ENCODE measurements around the gene NOTCH4. TPM values are rescaled to one million over a fixed set of nuclear protein-coding genes. Genes with fewer than 3 reads are reported as not detected.
"Not testable (repeated sequence)": the region's sequence is repeated elsewhere in the genome, so short reads cannot be mapped to it uniquely, and the experiment has no call there.

NOTCH4 gene
- polyA plus RNA-seq, 1 donor from 2014 or later, result 4.9 TPM

DNA sequence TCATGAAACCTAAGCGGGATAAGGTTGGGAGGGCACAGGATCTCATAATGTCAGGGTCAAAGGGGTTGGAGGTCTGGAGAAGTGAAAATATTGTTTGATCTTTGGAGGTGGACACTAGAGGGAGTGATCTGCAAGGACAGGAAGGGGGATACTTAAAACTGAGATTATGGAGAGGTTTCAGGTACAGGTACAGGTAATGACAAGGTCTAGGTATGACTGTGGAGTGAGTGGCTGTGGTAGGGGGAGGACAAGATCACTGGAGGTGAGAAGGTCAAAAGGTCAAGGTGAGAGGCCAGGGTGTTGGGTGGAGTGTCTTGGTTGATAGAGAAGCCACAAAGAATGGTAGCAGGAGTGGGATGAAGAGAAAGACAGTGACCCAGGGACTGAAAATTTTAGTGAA, 16.8 kb upstream of the NOTCH4 start:
- H3K4me3 Mint-ChIP-seq, result no peak overlapping the region
- peaks cover 7% of the 10 kb centered on the region in 3 donors for H3K4me1 Mint-ChIP-seq
- peaks cover 2% of the 10 kb centered on the region for H3K36me3 Mint-ChIP-seq
- no peaks in the 10 kb centered on the region for H3K27me3 Mint-ChIP-seq
- H3K27ac Mint-ChIP-seq, result peak overlapping the region in 1 of 3 donors; percentile 46
- H3K9me3 Mint-ChIP-seq, result peaks cover 0 to 2% (median 0%) of the 10 kb centered on the region in 3 donors

DNA sequence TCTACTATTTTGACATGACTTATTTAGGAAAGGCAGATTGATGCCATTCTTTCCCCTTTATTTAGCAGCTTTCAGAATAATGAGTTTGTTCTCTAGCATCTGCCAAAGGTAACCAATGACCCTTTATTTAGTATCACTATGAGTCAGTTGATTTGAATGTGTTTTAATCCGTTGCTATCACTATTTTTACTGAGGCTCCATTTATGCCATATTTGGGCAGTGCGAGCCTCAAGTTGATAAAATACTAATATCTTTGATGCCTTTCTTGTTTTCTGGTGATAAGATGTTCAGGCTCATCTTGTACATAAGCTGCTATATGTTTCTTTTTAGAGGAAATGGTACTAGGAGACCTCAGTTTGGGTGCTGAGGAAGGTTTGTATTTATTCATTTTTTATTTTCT, 15.6 kb upstream of the NOTCH4 start:
- Mint-ChIP-seq H3K36me3 (peaks cover 3% of the 10 kb centered on the region), H3K4me3 (no peak overlapping the region), H3K27me3 (no peaks in the 10 kb centered on the region), H3K27ac (no peak overlapping the region), H3K4me1 (peaks cover 0 to 5% (median 2%) of the 10 kb centered on the region in 3 donors), H3K9me3 (peaks cover 0 to 2% (median 0%) of the 10 kb centered on the region in 3 donors)

DNA sequence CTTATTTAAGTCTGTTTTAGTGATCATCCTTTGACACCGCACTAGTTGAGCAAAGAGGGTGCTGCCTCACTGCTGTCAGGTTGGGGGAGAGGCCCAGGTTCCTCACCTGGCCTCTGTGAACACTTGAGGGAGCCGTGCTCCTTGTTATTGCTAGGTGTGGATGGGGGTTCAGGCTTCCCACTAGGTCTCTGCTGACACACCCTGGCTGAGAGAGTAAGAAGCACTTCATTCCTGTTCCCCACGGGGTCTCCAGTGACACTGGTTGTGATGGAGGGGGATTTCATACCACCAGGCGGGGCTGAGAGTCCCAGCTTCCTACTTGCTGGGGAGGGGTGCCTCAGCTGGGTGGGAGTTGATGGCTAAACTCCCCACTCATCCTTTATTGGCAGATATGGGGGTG, 11.1 kb upstream of the NOTCH4 start:
- peaks cover 0 to 2% (median 0%) of the 10 kb centered on the region in 3 donors for H3K9me3 Mint-ChIP-seq
- peaks cover 0 to 3% (median 0%) of the 10 kb centered on the region in 3 donors for H3K4me1 Mint-ChIP-seq
- H3K4me3 Mint-ChIP-seq, result no peak overlapping the region
- peak overlapping the region in 1 of 3 donors; percentile 24 for H3K27ac Mint-ChIP-seq
- peaks cover 5% of the 10 kb centered on the region for H3K36me3 Mint-ChIP-seq
- no peaks in the 10 kb centered on the region for H3K27me3 Mint-ChIP-seq

DNA sequence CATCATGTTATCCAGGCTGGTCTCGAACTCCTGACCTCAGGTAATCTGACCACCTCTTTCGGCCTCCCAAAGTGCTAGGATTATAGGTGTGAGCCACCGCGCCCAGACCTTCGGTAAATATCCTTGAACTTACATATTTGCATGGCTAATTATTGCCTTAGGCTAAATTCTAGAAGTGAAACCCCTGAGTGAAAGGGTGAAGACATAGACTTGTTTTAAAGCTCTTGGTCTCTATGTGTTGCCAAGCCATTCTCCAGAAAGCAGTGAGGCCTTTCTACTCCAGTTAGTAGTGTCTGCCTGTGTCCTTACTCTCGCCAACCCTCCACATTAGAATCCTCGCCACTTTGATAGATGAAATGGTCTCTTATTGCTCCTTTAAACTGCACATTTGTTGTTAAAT, 2.6 kb upstream of the NOTCH4 start:
- H3K4me1 Mint-ChIP-seq, result peaks cover 29 to 52% (median 35%) of the 10 kb centered on the region in 3 donors
- peak overlapping the region; percentile 33 to 90 (median 68) for H3K27ac Mint-ChIP-seq
- H3K9me3 Mint-ChIP-seq, result peaks cover 0 to 1% (median 0%) of the 10 kb centered on the region in 3 donors
- peak overlapping the region in 3 of 4 donors; percentile 22 to 81 (median 61) for H3K4me3 Mint-ChIP-seq
- H3K27me3 Mint-ChIP-seq, result no peaks in the 10 kb centered on the region
- H3K36me3 Mint-ChIP-seq, result no peaks in the 10 kb centered on the region

DNA sequence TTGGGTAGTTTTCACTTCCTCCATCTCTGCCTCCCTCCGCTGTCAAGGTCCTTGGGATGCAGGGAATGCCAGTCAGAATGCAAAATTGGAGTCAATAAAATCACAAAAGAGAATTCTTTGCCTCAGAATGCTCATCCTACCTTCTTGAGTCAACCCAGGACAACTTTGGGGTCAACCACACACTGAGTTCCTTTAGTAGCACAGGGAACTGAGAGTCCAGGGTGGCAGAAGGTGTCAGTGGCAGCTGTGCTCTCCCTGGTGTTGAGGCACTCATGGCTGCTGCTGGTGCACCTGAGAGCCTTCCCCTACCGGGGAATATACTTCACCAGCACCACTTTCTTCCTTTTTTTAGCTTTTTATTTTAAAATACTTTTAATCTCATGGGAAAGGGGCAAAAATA, 829 bp upstream of the NOTCH4 start:
- peaks cover 0 to 1% (median 0%) of the 10 kb centered on the region in 3 donors for H3K9me3 Mint-ChIP-seq
- H3K4me3 Mint-ChIP-seq, result peak overlapping the region in 3 of 4 donors; percentile 36 to 77 (median 73)
- H3K27me3 Mint-ChIP-seq, result no peaks in the 10 kb centered on the region
- peak overlapping the region; percentile 46 to 80 (median 76) for H3K27ac Mint-ChIP-seq
- H3K4me1 Mint-ChIP-seq, result peaks cover 29 to 54% (median 37%) of the 10 kb centered on the region in 3 donors
- H3K36me3 Mint-ChIP-seq, result no peaks in the 10 kb centered on the region

DNA sequence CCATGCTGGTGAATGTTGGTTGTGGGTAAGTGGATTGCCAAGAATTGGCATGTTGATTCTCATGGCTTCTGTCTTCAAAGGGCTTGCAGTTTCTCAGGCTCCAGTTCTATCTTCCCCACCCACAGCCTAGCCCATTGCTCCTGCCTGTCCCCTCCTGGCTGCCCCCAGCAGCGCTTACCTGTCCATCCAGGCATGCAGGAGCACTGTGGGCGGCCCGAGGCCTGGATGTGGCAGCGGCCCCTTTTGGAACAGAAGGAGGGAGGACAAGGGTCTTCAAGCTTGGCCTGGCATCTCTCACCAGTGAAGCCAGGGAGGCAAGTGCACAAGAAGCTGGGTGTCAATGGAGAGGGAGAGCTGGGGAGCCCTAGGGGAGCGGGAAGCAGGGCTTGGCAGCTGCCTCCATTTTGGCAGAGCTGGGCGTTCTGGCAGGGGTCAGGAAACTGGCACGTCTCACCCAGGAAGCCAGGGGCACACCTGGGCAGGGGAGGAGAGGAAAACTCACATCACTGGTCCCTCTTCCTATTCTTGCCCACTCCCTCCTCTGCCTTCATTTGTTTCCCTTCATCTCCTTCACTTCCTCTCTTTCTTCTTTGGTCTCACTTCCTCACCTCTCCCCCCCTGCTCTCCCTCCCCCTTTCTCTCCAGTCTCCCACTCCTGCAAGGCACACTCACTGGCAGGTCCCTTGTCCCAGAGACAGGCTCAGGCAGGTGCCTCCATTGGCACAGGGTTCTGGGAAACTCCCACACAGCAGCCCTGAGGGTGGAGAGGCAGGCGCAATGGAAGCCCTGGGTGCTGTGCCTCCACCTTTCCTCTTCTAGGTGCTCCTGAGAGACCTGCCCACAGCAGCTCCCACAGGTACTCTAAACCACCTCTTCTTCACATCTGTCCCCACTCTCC, 1.3 kb downstream of the NOTCH4 start:
- H3K36me3 Mint-ChIP-seq, result no peaks in the 10 kb centered on the region
- H3K27me3 Mint-ChIP-seq, result peaks cover 8% of the 10 kb centered on the region
- H3K4me1 Mint-ChIP-seq, result peaks cover 25 to 47% (median 44%) of the 10 kb centered on the region in 3 donors
- H3K9me3 Mint-ChIP-seq, result no peaks in the 10 kb centered on the region
- H3K27ac Mint-ChIP-seq, result peak overlapping the region in 2 of 3 donors; percentile 51 to 80
- peak overlapping the region in 2 of 4 donors; percentile 18 to 54 for H3K4me3 Mint-ChIP-seq

DNA sequence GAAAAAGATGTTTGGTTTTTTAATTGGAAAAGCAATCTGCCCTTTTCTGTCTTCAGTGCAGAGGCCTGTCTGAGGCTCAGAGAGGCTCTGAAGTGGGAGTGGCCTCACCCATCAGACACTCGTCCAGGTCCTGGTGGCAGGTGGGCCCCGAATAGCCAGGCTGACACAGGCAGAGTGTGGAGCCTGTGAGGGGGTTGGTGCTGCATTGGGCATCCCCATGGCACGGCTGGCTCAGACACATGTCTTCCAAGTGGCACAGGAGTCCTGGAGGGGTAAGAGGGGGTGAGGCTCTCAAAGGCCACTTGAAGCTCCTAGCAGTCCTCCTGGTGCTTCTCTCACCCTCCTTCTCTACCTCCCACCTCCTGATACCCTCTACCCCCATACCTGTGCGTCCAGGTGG, 3.8 kb downstream of the NOTCH4 start:
- H3K9me3 Mint-ChIP-seq, result no peaks in the 10 kb centered on the region
- H3K4me3 Mint-ChIP-seq, result no peak overlapping the region
- H3K4me1 Mint-ChIP-seq, result peaks cover 23 to 35% (median 32%) of the 10 kb centered on the region in 3 donors
- H3K27ac Mint-ChIP-seq, result no peak overlapping the region
- peaks cover 8% of the 10 kb centered on the region for H3K27me3 Mint-ChIP-seq
- no peaks in the 10 kb centered on the region for H3K36me3 Mint-ChIP-seq

DNA sequence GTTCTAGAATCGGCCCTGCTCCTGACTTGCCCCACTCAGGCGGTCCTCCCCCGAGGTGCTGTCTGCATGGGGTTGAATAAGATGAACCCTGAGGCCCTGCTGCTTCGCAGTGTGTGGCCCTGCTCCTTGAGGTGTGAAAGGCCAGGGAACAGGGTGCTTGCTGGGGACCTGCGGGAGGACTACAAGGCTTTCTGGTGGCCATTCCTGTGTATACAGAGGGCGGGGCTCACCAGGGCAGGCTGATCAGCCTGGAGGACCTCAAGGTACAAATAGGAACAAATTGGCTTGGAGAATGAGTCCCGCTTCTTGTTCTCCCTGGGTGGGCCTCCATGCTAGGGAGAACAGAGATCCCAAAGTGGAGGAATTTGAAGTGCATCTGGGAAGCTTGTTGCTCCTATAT, 5.7 kb downstream of the NOTCH4 start:
- Mint-ChIP-seq H3K36me3 (no peaks in the 10 kb centered on the region), H3K9me3 (no peaks in the 10 kb centered on the region), H3K27me3 (peaks cover 8% of the 10 kb centered on the region), H3K27ac (no peak overlapping the region), H3K4me3 (no peak overlapping the region), H3K4me1 (peaks cover 11 to 21% (median 21%) of the 10 kb centered on the region in 3 donors)

DNA sequence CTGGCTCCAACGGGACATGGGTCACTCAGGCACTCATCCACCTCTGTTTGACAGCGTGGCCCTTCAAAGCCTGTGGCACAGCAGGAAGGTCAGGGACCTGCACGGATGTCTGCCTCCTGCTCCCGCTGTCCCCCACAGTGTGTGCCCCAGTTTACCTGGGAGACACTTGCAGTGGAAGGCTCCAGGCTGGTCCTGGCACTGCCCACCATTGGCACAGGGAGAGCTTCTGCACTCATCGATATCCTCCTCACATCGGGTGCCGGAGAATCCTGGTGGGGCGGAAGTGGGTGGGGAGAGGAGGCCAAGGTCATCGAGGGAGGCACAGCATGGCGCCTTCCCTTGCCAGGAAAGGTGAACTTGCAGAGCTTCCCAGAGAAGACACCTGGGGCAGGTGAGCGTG, 6.9 kb downstream of the NOTCH4 start:
- peaks cover 8% of the 10 kb centered on the region for H3K27me3 Mint-ChIP-seq
- peaks cover 2 to 15% (median 10%) of the 10 kb centered on the region in 3 donors for H3K4me1 Mint-ChIP-seq
- peak overlapping the region in 1 of 4 donors; percentile 17 for H3K4me3 Mint-ChIP-seq
- no peaks in the 10 kb centered on the region for H3K36me3 Mint-ChIP-seq
- no peak overlapping the region for H3K27ac Mint-ChIP-seq
- no peaks in the 10 kb centered on the region for H3K9me3 Mint-ChIP-seq

DNA sequence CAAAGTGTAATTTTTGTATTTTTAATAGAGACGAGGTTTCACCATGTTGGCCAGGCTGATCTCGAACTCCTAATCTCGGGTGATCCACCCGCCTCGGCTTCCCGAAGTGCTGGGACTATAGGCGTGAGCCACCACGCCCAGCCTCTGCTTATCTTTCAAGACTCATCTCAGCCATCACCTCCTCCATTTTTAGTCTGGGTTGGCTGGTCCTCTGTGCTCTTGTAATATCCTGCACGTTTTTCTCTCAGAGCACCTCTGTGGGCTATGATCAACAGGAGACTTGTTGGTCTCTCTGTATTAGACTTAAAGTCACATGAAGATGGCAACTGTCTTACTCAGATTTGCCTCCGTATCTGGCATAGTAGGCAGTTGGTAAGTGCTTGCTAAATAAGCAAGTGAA, 7.6 kb downstream of the NOTCH4 start:
- H3K27me3 Mint-ChIP-seq, result peaks cover 8% of the 10 kb centered on the region
- H3K4me3 Mint-ChIP-seq, result no peak overlapping the region

DNA sequence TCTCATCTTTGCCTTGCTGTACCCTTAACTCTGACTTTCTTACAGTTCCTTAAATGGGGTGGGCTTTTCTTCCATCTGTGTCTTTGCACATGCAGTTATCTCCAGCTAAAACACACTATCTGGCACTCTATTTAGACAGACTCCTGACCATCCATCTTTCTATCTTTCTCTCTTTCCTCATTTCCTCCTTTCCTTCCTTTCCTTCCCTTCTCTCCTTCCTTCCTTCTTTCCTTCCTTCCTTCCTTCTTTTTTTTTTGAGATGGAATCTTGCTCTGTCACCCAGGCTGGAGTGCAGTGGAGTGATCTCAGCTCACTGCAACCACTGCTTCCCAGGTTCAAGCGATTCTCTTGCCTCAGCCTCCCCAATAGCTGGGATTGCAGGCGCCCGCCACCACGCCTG, 8.2 kb downstream of the NOTCH4 start:
- Mint-ChIP-seq H3K4me1 (peaks cover 2 to 10% (median 5%) of the 10 kb centered on the region in 3 donors), H3K36me3 (no peaks in the 10 kb centered on the region), H3K9me3 (no peaks in the 10 kb centered on the region), H3K27me3 (peaks cover 8% of the 10 kb centered on the region), H3K4me3 (no peak overlapping the region), H3K27ac (no peak overlapping the region)

More for the DNA sequence above, 7.6 kb downstream of the NOTCH4 start:
- no peaks in the 10 kb centered on the region for H3K36me3 Mint-ChIP-seq
- peaks cover 2 to 10% (median 5%) of the 10 kb centered on the region in 3 donors for H3K4me1 Mint-ChIP-seq
- no peaks in the 10 kb centered on the region for H3K9me3 Mint-ChIP-seq
- peak overlapping the region in 1 of 3 donors; percentile 59 for H3K27ac Mint-ChIP-seq

DNA sequence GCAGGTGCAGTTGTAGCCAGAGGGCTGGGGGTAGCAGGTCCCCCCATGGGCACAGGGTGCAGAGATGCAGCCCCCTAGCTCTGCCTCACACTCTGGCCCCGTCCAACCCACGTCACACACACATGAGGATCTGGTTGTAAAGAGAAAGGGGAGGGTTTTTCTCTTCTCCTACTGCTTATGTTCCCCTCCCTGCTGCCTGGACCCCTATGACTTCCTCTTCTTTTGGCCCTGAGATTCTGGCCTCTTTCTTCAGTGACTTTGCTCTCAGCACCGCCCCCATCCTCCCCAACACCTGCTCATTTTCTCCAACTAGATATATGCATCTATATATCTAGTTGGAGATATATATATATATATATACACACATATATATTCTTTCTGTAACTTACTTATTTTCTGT, 9.7 kb downstream of the NOTCH4 start:
- H3K4me1 Mint-ChIP-seq, result peaks cover 3 to 10% (median 5%) of the 10 kb centered on the region in 3 donors
- peaks cover 8% of the 10 kb centered on the region for H3K27me3 Mint-ChIP-seq
- peak overlapping the region in 1 of 3 donors; percentile 28 for H3K27ac Mint-ChIP-seq
- no peak overlapping the region for H3K4me3 Mint-ChIP-seq
- no peaks in the 10 kb centered on the region for H3K9me3 Mint-ChIP-seq
- H3K36me3 Mint-ChIP-seq, result no peaks in the 10 kb centered on the region

DNA sequence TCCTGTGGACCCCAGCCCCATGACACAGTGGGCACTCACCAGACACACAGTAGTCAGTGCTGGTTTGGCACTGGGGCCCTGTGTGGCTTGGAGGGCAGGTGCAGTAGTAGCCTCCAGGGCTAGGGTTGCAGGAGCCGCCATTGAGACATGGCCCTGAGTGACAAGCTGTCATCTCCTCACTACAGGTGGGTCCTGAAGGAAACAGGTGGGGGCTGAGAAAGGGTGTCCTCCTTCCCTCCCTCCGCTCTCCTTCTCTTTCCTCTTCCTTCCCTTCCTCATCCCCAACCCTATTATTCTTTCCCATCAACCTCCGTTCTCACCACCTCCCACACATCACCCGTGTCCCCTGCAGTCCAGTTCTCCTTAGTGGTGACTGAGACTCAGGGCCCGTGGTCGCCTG, 10.2 kb downstream of the NOTCH4 start:
- no peaks in the 10 kb centered on the region for H3K36me3 Mint-ChIP-seq
- H3K9me3 Mint-ChIP-seq, result no peaks in the 10 kb centered on the region
- no peak overlapping the region for H3K27ac Mint-ChIP-seq
- peaks cover 3% of the 10 kb centered on the region for H3K27me3 Mint-ChIP-seq
- no peak overlapping the region for H3K4me3 Mint-ChIP-seq
- H3K4me1 Mint-ChIP-seq, result peaks cover 3 to 6% (median 5%) of the 10 kb centered on the region in 3 donors

DNA sequence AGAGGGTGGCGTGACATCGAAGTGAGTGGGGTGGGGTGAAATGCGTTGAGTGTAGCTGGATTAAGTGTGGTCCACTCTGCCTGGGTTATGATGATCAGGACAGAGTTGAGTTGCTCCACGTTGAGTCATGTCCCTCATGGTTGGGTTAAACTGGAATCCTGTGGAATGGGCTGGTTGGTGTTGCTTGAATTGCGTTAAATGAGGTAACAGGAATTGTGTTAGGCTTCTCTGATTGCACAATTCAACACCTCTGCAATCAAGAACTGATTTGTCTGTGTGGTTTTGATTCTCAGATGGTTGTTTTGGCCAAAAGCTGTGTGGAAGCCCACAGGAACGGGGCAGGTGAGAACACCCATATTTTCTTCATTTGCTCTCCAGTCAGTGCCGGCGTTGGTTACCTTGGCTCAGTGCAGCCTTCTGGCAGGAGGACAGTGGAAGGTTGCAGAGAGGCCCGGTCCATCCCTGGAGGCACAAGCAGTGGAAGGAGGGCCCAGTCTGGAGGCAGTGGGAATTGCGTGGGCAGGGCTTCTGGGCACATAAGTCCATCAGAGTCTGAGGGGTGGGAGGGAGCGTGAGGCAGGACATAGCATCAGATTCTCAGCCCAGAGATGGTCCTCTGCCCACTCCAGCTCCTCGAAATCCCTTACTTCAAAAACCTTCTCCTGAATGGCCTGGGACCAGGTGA, 11.6 kb downstream of the NOTCH4 start:
- Mint-ChIP-seq H3K27ac (peak overlapping the region in 1 of 3 donors; percentile 33), H3K36me3 (no peaks in the 10 kb centered on the region), H3K4me3 (no peak overlapping the region), H3K4me1 (peaks cover 5 to 6% (median 6%) of the 10 kb centered on the region in 3 donors), H3K27me3 (no peaks in the 10 kb centered on the region), H3K9me3 (no peaks in the 10 kb centered on the region)

DNA sequence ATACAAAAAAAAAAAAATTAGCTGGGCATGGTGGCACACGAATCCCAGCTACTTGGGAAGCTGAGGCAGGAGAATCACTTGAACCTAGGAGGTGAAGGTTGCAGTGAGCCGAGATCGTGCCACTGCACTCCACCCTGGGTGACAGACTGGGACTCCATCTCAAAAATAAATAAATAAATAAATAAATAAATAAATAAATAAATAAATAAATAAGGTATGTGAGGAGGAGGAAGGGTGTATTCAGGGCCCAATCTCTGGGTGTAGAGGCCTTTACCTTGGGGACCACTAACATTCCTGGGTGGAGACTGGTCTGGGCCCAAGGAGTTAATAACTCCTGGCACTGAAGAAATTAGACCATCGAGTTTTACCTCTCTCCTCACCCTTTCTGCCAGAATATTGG, 12.4 kb downstream of the NOTCH4 start:
- H3K27me3 Mint-ChIP-seq, H3K36me3 Mint-ChIP-seq, H3K27ac Mint-ChIP-seq, H3K9me3 Mint-ChIP-seq, H3K4me3 Mint-ChIP-seq, H3K4me1 Mint-ChIP-seq: not testable (repeated sequence)
